Thyroid gland (tissue), 4 donors: ENCODE results near the gene ACOT8. TPM values are rescaled to one million over a fixed set of nuclear protein-coding genes. Genes with fewer than 3 reads are reported as not detected.
A peak's percentile ranks its signal among the peaks of the same experiment; 100 is the strongest.
"Not testable (repeated sequence)": the region's sequence is repeated elsewhere in the genome, so short reads cannot be mapped to it uniquely, and the experiment has no call there.

Experiments used
- DNase-seq, 2 donors: peaks; one replicate each; pipeline ENCODE4 v3.0.0-alpha.2; 2019
- H3K27ac ChIP-seq, 3 donors: fragments of 200-600 bp; sonication (generic); 1 replicate in 2 of 3; 2 replicates in 1 of 3; pipeline ENCODE4 v1.5.1; 2016 to 2019; ENCODE audit warnings: mild to moderate bottlenecking in 1 of 3, moderate library complexity in 1 of 3
- H3K27me3 ChIP-seq: fragments of 200-600 bp; sonication (generic); one replicate; pipeline ENCODE4 v1.5.1; 2019
- H3K36me3 ChIP-seq, 2 donors: fragments of 200-600 bp; sonication (generic); one replicate each; pipeline ENCODE4 v1.5.1; 2016 to 2019
- H3K4me1 ChIP-seq, 2 donors: fragments of 200-600 bp; sonication (generic); one replicate each; pipeline ENCODE4 v1.5.1; 2017 to 2019
- H3K4me3 ChIP-seq, 3 donors: fragments of 200-600 bp; sonication (generic); replicated peaks in 1 of 3; 1 replicate in 2 of 3; 2 replicates in 1 of 3; pipeline ENCODE4 v1.5.1; 2016; ENCODE audit warnings: mild to moderate bottlenecking in 1 of 3
- H3K9me3 ChIP-seq: fragments of 200-600 bp; sonication (generic); one replicate; pipeline ENCODE4 v1.5.1; 2017
- CTCF ChIP-seq, 6 experiments: fragments of 200-600 bp in 3 of 6; fragments of 450-650 bp in 3 of 6; sonication (generic) in 3 of 6; IDR thresholded peaks; one replicate each; pipeline ENCODE4 v1.5.1; 2016 to 2019; ENCODE audit warnings: antibody characterized with exemption in 6 of 6, mild to moderate bottlenecking in 2 of 6, inconsistent platforms in 1 of 6, moderate library complexity in 1 of 6
- POLR2A ChIP-seq, 2 donors: fragments of 450-650 bp; IDR thresholded peaks; one replicate each; pipeline ENCODE4 v1.6.1; 2017; ENCODE audit warnings: antibody characterized with exemption in 2 of 2, mild to moderate bottlenecking in 2 of 2, moderate library complexity in 1 of 2
- WGBS, 2 donors: methylation state at CpG; one replicate each; pipeline ENCODE4 v1.1.5; 2017; 5-methylcytosine and 5-hydroxymethylcytosine counted together
- intact Hi-C: fragments of 100-400 bp; cut with DNase I; formaldehyde crosslinking; loops from one replicate; pipeline ENCODE4 v1.15.1; 2023
- total RNA-seq, 4 donors: library from RNA; depleted of rRNA; stranded (reverse); fragments of >200 nt; gene quantifications; one replicate each; pipeline ENCODE4 v1.2.3, GENCODE V29; 2016

Gene ACOT8
- total RNA-seq, 4 donors from 2014 or later, result 36.3 to 73.8 (median 50.6) TPM

- peak; percentile 65 to 67 for DNase-seq
- no peaks in the 10 kb centered on the region for H3K27me3 ChIP-seq
- H3K27ac ChIP-seq, result peak overlapping the region; percentile 86 to 92 (median 91)
- intact Hi-C loops, result no loop called here
- H3K4me3 ChIP-seq, result peak overlapping the region; percentile 9 to 74 (median 24)
- 9 to 19% methylated on average over 7 to 26 of the region's 71 CpGs for WGBS, 2 donors
- no peaks in the 10 kb centered on the region for H3K36me3 ChIP-seq
- TF ChIP-seq CTCF (IDR thresholded peaks at IDR 0.05) (no peak), POLR2A (IDR thresholded peaks at IDR 0.05) (peak in 1 of 2 donors; percentile 72)
- H3K4me1 ChIP-seq, result peaks cover 5 to 26% of the 10 kb centered on the region in 2 donors
- no peaks in the 10 kb centered on the region for H3K9me3 ChIP-seq
These were observed 23.1 kb downstream of the ACOT8 start for GRCh38 chr20:45833883-45834796.

GRCh38 chr20:45833030-45833882, 23.9 kb downstream of the ACOT8 start, which contains the start of gene SNX21:
Gene SNX21 (plus strand): TSS chr20:45833799. CDS start chr20:45833920, 121 bp downstream.
- WGBS, 2 donors, result 11 to 19% methylated on average over 15 to 30 of the region's 35 CpGs
- Histone ChIP-seq H3K36me3 (no peaks in the 10 kb centered on the region), H3K27me3 (no peaks in the 10 kb centered on the region), H3K4me1 (peaks cover 11 to 35% of the 10 kb centered on the region in 2 donors), H3K4me3 (peak within 1 kb of the TSS; percentile 9 to 74 (median 24)), H3K9me3 (no peaks in the 10 kb centered on the region), H3K27ac (peak within 1 kb of the TSS; percentile 86 to 92 (median 91))
- intact Hi-C loops, result no loop called here
- DNase-seq, result peak; percentile 79 to 83
- TF ChIP-seq CTCF (IDR thresholded peaks at IDR 0.05) (no peak), POLR2A (IDR thresholded peaks at IDR 0.05) (no peak)

GRCh38 chr20:45832619-45833018, 24.6 kb downstream of the ACOT8 start:
- peaks cover 11 to 36% of the 10 kb centered on the region in 2 donors for H3K4me1 ChIP-seq
- WGBS, 2 donors, result 86 to 88% methylated on average over 4 of the region's 4 CpGs

GRCh38 chr20:45829673-45830106, 27.5 kb downstream of the ACOT8 start:
- intact Hi-C loops, H3K4me3 ChIP-seq, H3K36me3 ChIP-seq, H3K9me3 ChIP-seq, H3K27me3 ChIP-seq, DNase-seq: not testable (repeated sequence)
- 86 to 95% methylated on average over 4 of the region's 4 CpGs for whole genome bisulfite sequencing, 2 donors
- H3K4me1 ChIP-seq, result peaks cover 14 to 44% of the 10 kb centered on the region in 2 donors
- H3K27ac ChIP-seq, result peak overlapping the region in 2 of 3 donors; percentile 80 to 89

More at GRCh38 chr20:45832619-45833018, 24.6 kb downstream of the ACOT8 start:
- no peaks in the 10 kb centered on the region for H3K36me3 ChIP-seq
- intact Hi-C loops, result no loop called here
- TF ChIP-seq POLR2A (IDR thresholded peaks at IDR 0.05) (no peak), CTCF (IDR thresholded peaks at IDR 0.05) (no peak)
- H3K27me3 ChIP-seq, result no peaks in the 10 kb centered on the region
- no peak for DNase-seq
- H3K9me3 ChIP-seq, result no peaks in the 10 kb centered on the region
- H3K27ac ChIP-seq, result peak overlapping the region; percentile 86 to 92 (median 91)
- no peak overlapping the region for H3K4me3 ChIP-seq

GRCh38 chr20:45828589-45828988, 28.6 kb downstream of the ACOT8 start:
- TF ChIP-seq CTCF (IDR thresholded peaks at IDR 0.05) (no peak), POLR2A (IDR thresholded peaks at IDR 0.05) (no peak)
- Histone ChIP-seq H3K27ac (peak overlapping the region; percentile 47 to 89 (median 80)), H3K9me3 (no peaks in the 10 kb centered on the region), H3K36me3 (no peaks in the 10 kb centered on the region), H3K27me3 (no peaks in the 10 kb centered on the region), H3K4me3 (no peak overlapping the region), H3K4me1 (peaks cover 22 to 50% of the 10 kb centered on the region in 2 donors)
- intact Hi-C loops, result no loop called here
- 26 to 44% methylated on average over 2 of the region's 2 CpGs for WGBS, 2 donors
- DNase-seq, result peak; percentile 37 to 60
